Measurements from ENCODE around the gene PPP1CC. TPM values are rescaled to one million over a fixed set of nuclear protein-coding genes. Genes with fewer than 3 reads are reported as not detected.

Gene PPP1CC
- total and polyA plus RNA-seq, 2 of the 4 experiments (the other 2 are of a cell fraction), result 71.0 to 126 TPM

DNA sequence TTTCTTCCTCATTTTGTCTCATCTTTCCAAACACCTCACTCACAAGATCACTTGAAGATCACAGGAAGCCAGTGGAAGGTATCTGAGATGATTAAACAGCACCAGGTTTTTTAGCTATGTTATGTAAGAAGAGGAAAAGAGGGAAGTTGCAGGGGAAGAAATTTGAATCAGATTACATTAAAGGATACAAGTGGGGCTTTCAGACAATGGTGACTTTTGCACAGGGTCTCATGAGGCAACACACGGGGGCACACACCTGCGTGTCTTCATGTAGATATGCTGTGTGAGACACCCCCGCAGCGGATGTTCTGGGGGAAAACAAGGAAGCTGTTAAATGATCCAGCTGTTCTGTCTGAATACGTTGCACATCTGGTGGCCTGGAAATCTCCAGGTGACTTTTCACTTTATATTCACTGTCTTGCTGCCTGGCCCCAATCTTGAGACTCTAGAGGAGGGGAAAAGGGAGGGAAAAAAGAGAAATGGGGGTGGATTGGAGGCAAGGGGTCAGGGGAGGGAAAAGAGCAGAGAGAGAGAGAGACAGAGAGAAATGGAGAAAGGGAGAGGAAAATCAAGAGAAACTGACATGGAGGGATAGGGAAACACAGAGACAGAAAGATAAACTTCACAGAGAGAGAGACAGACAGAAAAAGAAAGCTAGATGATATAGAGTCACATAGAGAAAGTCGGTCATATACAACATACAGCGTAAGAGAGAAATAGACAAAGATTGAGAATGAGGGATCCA lies 36.3 kb upstream of the PPP1CC start:
- no peak overlapping the region for H2BK15ac ChIP-seq (ENCODE audit: low read depth, low read length)
- ATAC-seq (ENCODE audit: low read depth) (no peak), DNase-seq (no peak)
- POLR2A ChIA-PET (ENCODE audit: unreplicated experiment), result no interaction called here
- no peaks in the 10 kb centered on the region for H4K20me1 ChIP-seq (ENCODE audit: insufficient read depth, low read length)
- no peak overlapping the region for H4K8ac ChIP-seq (ENCODE audit: low read depth in 2 of 2, low read length in 2 of 2)
- no peak overlapping the region for H3K4ac ChIP-seq (ENCODE audit: low read depth, low read length)
- no peak overlapping the region for H4K91ac ChIP-seq (ENCODE audit: insufficient read depth, low read depth, low read length)
- no peak overlapping the region for H2BK20ac ChIP-seq (ENCODE audit: low read depth, low read length)
- H2AK5ac ChIP-seq (ENCODE audit: low read depth, low read length), result no peak overlapping the region
- no peak for TF ChIP-seq CHD1 (IDR thresholded peaks at IDR 0.05; ENCODE audit: low read depth, low read length)
- no peak for TF ChIP-seq MAZ (IDR thresholded peaks at IDR 0.05; ENCODE audit: borderline replicate concordance, low read depth, low read length)
- TF ChIP-seq RFX5 (IDR thresholded peaks at IDR 0.05; ENCODE audit: low read depth, low read length), result no peak
- no peak for TF ChIP-seq NFE2L2 (IDR thresholded peaks at IDR 0.05; ENCODE audit: low read depth, low read length)
- TF ChIP-seq RCOR1 (IDR thresholded peaks at IDR 0.05; ENCODE audit: insufficient replicate concordance, low read length), result no peak
- TF ChIP-seq, protein P1, sequence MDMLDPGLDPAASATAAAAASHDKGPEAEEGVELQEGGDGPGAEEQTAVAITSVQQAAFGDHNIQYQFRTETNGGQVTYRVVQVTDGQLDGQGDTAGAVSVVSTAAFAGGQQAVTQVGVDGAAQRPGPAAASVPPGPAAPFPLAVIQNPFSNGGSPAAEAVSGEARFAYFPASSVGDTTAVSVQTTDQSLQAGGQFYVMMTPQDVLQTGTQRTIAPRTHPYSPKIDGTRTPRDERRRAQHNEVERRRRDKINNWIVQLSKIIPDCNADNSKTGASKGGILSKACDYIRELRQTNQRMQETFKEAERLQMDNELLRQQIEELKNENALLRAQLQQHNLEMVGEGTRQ (IDR thresholded peaks at IDR 0.05; ENCODE audit: low read depth, low read length), result no peak
- no peak for TF ChIP-seq RAD21 (IDR thresholded peaks at IDR 0.05; ENCODE audit: low read length)
- no peak for TF ChIP-seq FOS (IDR thresholded peaks at IDR 0.05; ENCODE audit: low read depth, low read length)
- no peak for TF ChIP-seq MAFK (IDR thresholded peaks at IDR 0.05; ENCODE audit: low read depth, low read length)
- TF ChIP-seq POLR2A (IDR thresholded peaks at IDR 0.05; ENCODE audit: low read depth, low read length), result no peak
- TF ChIP-seq, protein P2, sequence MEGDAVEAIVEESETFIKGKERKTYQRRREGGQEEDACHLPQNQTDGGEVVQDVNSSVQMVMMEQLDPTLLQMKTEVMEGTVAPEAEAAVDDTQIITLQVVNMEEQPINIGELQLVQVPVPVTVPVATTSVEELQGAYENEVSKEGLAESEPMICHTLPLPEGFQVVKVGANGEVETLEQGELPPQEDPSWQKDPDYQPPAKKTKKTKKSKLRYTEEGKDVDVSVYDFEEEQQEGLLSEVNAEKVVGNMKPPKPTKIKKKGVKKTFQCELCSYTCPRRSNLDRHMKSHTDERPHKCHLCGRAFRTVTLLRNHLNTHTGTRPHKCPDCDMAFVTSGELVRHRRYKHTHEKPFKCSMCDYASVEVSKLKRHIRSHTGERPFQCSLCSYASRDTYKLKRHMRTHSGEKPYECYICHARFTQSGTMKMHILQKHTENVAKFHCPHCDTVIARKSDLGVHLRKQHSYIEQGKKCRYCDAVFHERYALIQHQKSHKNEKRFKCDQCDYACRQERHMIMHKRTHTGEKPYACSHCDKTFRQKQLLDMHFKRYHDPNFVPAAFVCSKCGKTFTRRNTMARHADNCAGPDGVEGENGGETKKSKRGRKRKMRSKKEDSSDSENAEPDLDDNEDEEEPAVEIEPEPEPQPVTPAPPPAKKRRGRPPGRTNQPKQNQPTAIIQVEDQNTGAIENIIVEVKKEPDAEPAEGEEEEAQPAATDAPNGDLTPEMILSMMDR (conservative IDR thresholded peaks at IDR 0.05; ENCODE audit: low read depth, low read length), result no peak
- TF ChIP-seq, protein P3, sequence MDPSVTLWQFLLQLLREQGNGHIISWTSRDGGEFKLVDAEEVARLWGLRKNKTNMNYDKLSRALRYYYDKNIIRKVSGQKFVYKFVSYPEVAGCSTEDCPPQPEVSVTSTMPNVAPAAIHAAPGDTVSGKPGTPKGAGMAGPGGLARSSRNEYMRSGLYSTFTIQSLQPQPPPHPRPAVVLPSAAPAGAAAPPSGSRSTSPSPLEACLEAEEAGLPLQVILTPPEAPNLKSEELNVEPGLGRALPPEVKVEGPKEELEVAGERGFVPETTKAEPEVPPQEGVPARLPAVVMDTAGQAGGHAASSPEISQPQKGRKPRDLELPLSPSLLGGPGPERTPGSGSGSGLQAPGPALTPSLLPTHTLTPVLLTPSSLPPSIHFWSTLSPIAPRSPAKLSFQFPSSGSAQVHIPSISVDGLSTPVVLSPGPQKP (IDR thresholded peaks at IDR 0.05; ENCODE audit: borderline replicate concordance, low read depth, low read length), result no peak
- TF ChIP-seq CEBPB (IDR thresholded peaks at IDR 0.05; ENCODE audit: low read depth, low read length), result no peak
- TF ChIP-seq BHLHE40 (IDR thresholded peaks at IDR 0.05; ENCODE audit: low read depth, low read length), result no peak
- TF ChIP-seq MXI1 (IDR thresholded peaks at IDR 0.05; ENCODE audit: borderline replicate concordance, low read depth, low read length), result no peak
- TF ChIP-seq SMC3 (IDR thresholded peaks at IDR 0.05; ENCODE audit: low read depth, low read length), result no peak
- no peak overlapping the region for H3K18ac ChIP-seq (ENCODE audit: low read depth, low read length)
- no peak overlapping the region for H3K9ac ChIP-seq (ENCODE audit: low read depth, low read length)
- H3K36me3 ChIP-seq (ENCODE audit: control insufficient read depth, insufficient read depth, low read length), result no peaks in the 10 kb centered on the region
- in situ Hi-C loops (cut with MboI; ENCODE audit: low sequenced_read_pairs) (no loop called here), intact Hi-C loops (cut with micrococcal nuclease) (no loop called here), dilution Hi-C loops (cut with HindIII; ENCODE audit: low sequenced_read_pairs, unreplicated experiment) (no loop called here)
- no TSS peak for BruUV-seq (replicated peaks)
- H2BK5ac ChIP-seq (ENCODE audit: low read depth, low read length, poor library complexity, severe bottlenecking), result no peak overlapping the region
- no peak overlapping the region for H3K14ac ChIP-seq (replicated peaks; ENCODE audit: low read depth, low read length)
- H3K4me1 ChIP-seq (ENCODE audit: control insufficient read depth, insufficient read depth, low read length), result no peaks in the 10 kb centered on the region
- no peak overlapping the region for H4K5ac ChIP-seq (ENCODE audit: low read depth, low read length)
- peaks cover 10% of the 10 kb centered on the region for H3K27me3 ChIP-seq (ENCODE audit: control insufficient read depth, insufficient read depth, low read length)
- 0% methylated on average over 1 of the region's 7 CpGs; no CpG with 5 or more reads in 1 of the 2 experiments for WGBS, 2 experiments (ENCODE audit: extremely low coverage in 2 of 2, insufficient read length in 1 of 2)
- H3K4me3 ChIP-seq (ENCODE audit: insufficient read depth, low read depth, low read length), result no peak overlapping the region
- no peak overlapping the region for H2BK120ac ChIP-seq (ENCODE audit: low read depth, low read length)
- CTCF ChIA-PET, result no interaction called here
- H3K23ac ChIP-seq (ENCODE audit: low read depth, low read length), result no peak overlapping the region
- H3K56ac ChIP-seq (ENCODE audit: extremely low read depth, insufficient read depth, low read length), result no peak overlapping the region
- H3K4me2 ChIP-seq (ENCODE audit: low read depth, low read length), result no peak overlapping the region
- H3K9me3 ChIP-seq (ENCODE audit: control insufficient read depth, insufficient read depth, low read length), result no peaks in the 10 kb centered on the region
- no peak overlapping the region for H3K27ac ChIP-seq (ENCODE audit: insufficient read depth, low read length)
- no peak overlapping the region for H2AK9ac ChIP-seq (replicated peaks; ENCODE audit: low read depth, low read length, poor library complexity)
- H3K79me1 ChIP-seq (ENCODE audit: low read depth in 1 of 2, low read length in 2 of 2), result no peaks in the 10 kb centered on the region
- no peaks in the 10 kb centered on the region for H3K9me1 ChIP-seq (ENCODE audit: insufficient read depth, low read length)
- no peak overlapping the region for H2AFZ ChIP-seq (replicated peaks; ENCODE audit: low read length, poor library complexity)
